ENCODE results near the gene TOP3A. TPM values are rescaled to one million over a fixed set of nuclear protein-coding genes. Genes with fewer than 3 reads are reported as not detected.

The TOP3A gene
- polyA plus RNA-seq, 1 experiment = 13.0 TPM

GRCh38 chr17:18246109-18246725, 68.6 kb downstream of the TOP3A start:
- Histone ChIP-seq H3K4me3 (ENCODE audit: low read depth, low read length) (no peak overlapping the region), H3K27me3 (ENCODE audit: control insufficient read depth, insufficient read depth, low read length) (no peaks in the 10 kb centered on the region), H3K36me3 (ENCODE audit: control insufficient read depth, insufficient read depth, low read length) (peaks cover 63% of the 10 kb centered on the region)
- no peak for DNase-seq (ENCODE audit: low read depth)
- POLR2A ChIA-PET = no interaction called here
- CTCF ChIA-PET = no interaction called here
- no peak for TF ChIP-seq CTCF (IDR thresholded peaks at IDR 0.05; ENCODE audit: insufficient read depth, low read depth, low read length)

GRCh38 chr17:18245038-18245776, 69.6 kb downstream of the TOP3A start:
- POLR2A ChIA-PET = no interaction called here
- TF ChIP-seq CTCF (IDR thresholded peaks at IDR 0.05; ENCODE audit: insufficient read depth, low read depth, low read length) = no peak

GRCh38 chr17:18241229-18241871, 73.4 kb downstream of the TOP3A start:
- no peak overlapping the region for H3K4me3 ChIP-seq (ENCODE audit: low read depth, low read length)
- peaks cover 50% of the 10 kb centered on the region for H3K36me3 ChIP-seq (ENCODE audit: control insufficient read depth, insufficient read depth, low read length)
- TF ChIP-seq CTCF (IDR thresholded peaks at IDR 0.05; ENCODE audit: insufficient read depth, low read depth, low read length) = no peak
- no peaks in the 10 kb centered on the region for H3K27me3 ChIP-seq (ENCODE audit: control insufficient read depth, insufficient read depth, low read length)
- DNase-seq (ENCODE audit: low read depth) = no peak
- ChIA-PET POLR2A (no interaction called here), CTCF (no interaction called here)

More at GRCh38 chr17:18245038-18245776, 69.6 kb downstream of the TOP3A start:
- no peak overlapping the region for H3K4me3 ChIP-seq (ENCODE audit: low read depth, low read length)
- CTCF ChIA-PET = no interaction called here
- no peaks in the 10 kb centered on the region for H3K27me3 ChIP-seq (ENCODE audit: control insufficient read depth, insufficient read depth, low read length)
- peaks cover 60% of the 10 kb centered on the region for H3K36me3 ChIP-seq (ENCODE audit: control insufficient read depth, insufficient read depth, low read length)
- DNase-seq (ENCODE audit: low read depth) = no peak

- CTCF ChIA-PET = no interaction called here
- Histone ChIP-seq H3K36me3 (ENCODE audit: control insufficient read depth, insufficient read depth, low read length) (peaks cover 43% of the 10 kb centered on the region), H3K4me3 (ENCODE audit: low read depth, low read length) (no peak overlapping the region), H3K27me3 (ENCODE audit: control insufficient read depth, insufficient read depth, low read length) (no peaks in the 10 kb centered on the region)
- DNase-seq (ENCODE audit: low read depth) = no peak
- TF ChIP-seq CTCF (IDR thresholded peaks at IDR 0.05; ENCODE audit: insufficient read depth, low read depth, low read length) = no peak
- POLR2A ChIA-PET = no interaction called here
These were observed 74.3 kb downstream of the TOP3A start for GRCh38 chr17:18240449-18240848.

- POLR2A ChIA-PET = no interaction called here
- Histone ChIP-seq H3K36me3 (ENCODE audit: control insufficient read depth, insufficient read depth, low read length) (peaks cover 43% of the 10 kb centered on the region), H3K4me3 (ENCODE audit: low read depth, low read length) (no peak overlapping the region), H3K27me3 (ENCODE audit: control insufficient read depth, insufficient read depth, low read length) (no peaks in the 10 kb centered on the region)
- DNase-seq (ENCODE audit: low read depth) = no peak
- CTCF ChIA-PET = interaction anchor here (1.3 to 1.9 kb wide), 2 partner anchors 9 to 20 kb away, joined by 3 to 5 read pairs; no protein-coding TSS in a partner anchor
- no peak for TF ChIP-seq CTCF (IDR thresholded peaks at IDR 0.05; ENCODE audit: insufficient read depth, low read depth, low read length)
These were observed 76.5 kb downstream of the TOP3A start for GRCh38 chr17:18238299-18238698.
